ENCODE data around the gene GIGYF2.
"Not testable (repeated sequence)": the region's sequence is repeated elsewhere in the genome, so short reads cannot be mapped to it uniquely, and the experiment has no call there.

DNA sequence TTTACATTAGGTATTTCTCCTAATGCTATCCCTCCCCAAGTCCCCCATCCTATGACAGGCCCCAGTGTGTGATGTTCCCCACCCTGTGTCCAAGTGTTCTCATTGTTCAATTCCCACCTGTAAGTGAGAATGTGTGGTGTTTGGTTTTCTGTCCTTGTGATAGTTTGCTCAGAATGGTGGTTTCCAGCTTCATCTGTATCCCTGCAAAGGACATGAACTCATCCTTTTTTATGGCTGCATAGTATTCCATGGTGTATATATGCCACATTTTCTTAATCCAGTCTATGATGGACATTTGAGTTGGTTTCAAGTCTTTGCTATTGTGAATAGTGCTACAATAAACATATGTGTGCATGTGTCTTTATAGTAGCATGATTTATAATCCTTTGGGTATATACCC lies 22.9 kb downstream of the GIGYF2 start:
- TF ChIP-seq, protein P1, sequence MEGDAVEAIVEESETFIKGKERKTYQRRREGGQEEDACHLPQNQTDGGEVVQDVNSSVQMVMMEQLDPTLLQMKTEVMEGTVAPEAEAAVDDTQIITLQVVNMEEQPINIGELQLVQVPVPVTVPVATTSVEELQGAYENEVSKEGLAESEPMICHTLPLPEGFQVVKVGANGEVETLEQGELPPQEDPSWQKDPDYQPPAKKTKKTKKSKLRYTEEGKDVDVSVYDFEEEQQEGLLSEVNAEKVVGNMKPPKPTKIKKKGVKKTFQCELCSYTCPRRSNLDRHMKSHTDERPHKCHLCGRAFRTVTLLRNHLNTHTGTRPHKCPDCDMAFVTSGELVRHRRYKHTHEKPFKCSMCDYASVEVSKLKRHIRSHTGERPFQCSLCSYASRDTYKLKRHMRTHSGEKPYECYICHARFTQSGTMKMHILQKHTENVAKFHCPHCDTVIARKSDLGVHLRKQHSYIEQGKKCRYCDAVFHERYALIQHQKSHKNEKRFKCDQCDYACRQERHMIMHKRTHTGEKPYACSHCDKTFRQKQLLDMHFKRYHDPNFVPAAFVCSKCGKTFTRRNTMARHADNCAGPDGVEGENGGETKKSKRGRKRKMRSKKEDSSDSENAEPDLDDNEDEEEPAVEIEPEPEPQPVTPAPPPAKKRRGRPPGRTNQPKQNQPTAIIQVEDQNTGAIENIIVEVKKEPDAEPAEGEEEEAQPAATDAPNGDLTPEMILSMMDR (IDR thresholded peaks at IDR 0.05): not testable (repeated sequence)
- not testable (repeated sequence) for TF ChIP-seq POLR2A, EP300 (IDR thresholded peaks at IDR 0.05)
